ENCODE results near the gene JPH2.
"Not testable (repeated sequence)": the region's sequence is repeated elsewhere in the genome, so short reads cannot be mapped to it uniquely, and the experiment has no call there.

JPH2 gene

DNA sequence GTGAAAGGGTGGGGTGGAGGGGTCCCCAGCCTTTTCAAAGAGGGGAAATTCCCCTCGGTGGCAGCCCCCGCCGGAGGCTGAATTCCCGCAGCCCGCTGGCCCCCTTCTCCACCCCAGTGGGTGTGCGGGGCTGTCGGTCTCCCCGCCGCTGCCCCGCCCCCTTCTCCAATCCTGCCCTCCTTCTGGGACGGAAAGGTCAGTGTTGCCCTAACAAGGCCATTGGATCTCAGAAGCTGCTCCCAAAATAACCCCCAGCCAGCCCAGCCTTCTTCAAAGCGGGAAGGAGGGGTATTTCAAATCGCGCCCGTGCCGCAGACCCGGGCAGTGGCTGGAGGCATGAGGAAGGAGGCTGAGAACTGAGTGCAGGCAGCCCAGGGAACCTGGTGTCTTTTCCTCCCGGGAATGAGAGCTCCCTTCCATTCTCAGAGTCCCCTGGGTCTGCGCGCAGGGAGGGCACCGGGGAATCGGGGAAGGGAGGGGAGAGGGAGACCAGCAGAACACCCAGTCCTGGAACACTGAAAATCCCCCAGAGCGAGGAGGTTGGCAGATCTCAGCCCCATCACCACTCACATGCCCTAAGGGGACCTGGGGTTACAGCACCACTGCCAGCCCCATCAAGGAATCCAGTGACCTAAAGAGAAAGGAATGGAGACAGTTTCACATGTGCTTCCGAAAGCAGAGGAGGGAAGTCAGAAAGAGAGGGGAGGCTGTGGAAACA lies at the start of gene JPH2:
Gene JPH2 (minus strand): TSS at position 135 of the 718 bp plus-strand sequence. CDS start 483 bp downstream, outside the sequence.
- TF ChIP-seq, protein P1, sequence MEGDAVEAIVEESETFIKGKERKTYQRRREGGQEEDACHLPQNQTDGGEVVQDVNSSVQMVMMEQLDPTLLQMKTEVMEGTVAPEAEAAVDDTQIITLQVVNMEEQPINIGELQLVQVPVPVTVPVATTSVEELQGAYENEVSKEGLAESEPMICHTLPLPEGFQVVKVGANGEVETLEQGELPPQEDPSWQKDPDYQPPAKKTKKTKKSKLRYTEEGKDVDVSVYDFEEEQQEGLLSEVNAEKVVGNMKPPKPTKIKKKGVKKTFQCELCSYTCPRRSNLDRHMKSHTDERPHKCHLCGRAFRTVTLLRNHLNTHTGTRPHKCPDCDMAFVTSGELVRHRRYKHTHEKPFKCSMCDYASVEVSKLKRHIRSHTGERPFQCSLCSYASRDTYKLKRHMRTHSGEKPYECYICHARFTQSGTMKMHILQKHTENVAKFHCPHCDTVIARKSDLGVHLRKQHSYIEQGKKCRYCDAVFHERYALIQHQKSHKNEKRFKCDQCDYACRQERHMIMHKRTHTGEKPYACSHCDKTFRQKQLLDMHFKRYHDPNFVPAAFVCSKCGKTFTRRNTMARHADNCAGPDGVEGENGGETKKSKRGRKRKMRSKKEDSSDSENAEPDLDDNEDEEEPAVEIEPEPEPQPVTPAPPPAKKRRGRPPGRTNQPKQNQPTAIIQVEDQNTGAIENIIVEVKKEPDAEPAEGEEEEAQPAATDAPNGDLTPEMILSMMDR (IDR thresholded peaks at IDR 0.05; ENCODE audit: low read depth, low read length, missing control alignments): no peak
- peak within 1 kb of the TSS; percentile 38 for H3K4me3 ChIP-seq (replicated peaks; ENCODE audit: low read depth, low read length)
- DNase-seq (ENCODE audit: extremely low read depth, low read depth): no peak

DNA sequence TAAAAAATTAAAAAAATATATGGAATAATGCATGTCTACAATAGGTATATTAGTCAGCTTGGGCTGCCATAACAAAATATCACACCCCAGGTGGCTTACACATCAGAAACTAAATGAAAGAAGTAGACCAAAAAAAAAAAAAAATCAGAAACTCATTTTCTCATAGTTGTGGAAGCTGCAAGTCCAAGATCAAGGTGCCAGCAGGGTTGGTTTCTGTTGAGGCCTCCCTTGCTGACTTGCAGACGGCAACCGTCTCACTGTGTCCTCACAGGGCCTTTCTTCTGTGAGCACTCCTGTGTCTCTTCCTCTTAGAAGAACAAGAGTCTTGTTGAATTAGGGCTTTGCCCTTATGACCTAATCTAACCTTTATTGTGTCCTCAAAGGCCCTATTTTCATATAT lies 48.7 kb upstream of the JPH2 start:
- DNase-seq (ENCODE audit: extremely low read depth, low read depth): no peak
- no peak overlapping the region for H3K4me3 ChIP-seq (replicated peaks; ENCODE audit: low read depth, low read length)
- TF ChIP-seq, protein P1 (IDR thresholded peaks at IDR 0.05; ENCODE audit: low read depth, low read length, missing control alignments): no peak

DNA sequence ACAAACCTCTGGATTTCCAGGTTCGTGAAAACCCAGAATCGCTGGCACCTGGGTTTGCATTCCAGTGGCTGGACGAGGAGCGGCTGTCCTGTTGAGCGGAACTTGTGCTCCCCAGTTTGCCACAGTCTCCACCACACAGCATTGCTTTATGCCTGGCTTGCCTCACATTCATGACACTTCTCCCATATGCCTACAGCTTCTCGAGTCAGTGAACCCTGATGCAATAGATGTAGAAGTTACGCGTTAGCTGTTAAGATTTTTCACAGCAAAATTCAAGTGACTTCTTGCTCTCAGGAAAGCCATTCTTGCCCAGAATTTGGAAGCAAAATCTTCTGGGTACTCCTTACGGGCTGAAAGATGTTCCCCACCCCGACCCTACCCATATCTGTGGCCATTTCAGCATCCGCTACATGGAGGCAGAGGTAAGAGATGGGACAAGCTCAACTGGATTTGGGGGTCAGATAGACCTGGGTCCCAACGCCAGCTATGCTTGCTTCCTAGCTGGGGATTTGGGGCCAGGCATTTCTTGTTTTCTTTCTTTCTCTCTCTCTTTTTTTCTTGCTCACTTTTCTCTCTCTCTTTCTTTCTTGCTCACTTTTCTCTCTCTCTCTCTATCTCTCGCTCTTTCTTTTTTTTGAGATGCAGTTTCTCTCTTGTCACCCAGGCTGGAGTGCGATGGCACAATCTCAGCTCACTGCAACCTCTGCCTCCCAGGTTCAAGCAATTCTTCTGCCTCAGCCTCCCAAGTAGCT lies 47.8 kb upstream of the JPH2 start:
- TF ChIP-seq, protein P1 (IDR thresholded peaks at IDR 0.05; ENCODE audit: low read depth, low read length, missing control alignments): no peak
- H3K4me3 ChIP-seq (replicated peaks; ENCODE audit: low read depth, low read length): no peak overlapping the region

DNA sequence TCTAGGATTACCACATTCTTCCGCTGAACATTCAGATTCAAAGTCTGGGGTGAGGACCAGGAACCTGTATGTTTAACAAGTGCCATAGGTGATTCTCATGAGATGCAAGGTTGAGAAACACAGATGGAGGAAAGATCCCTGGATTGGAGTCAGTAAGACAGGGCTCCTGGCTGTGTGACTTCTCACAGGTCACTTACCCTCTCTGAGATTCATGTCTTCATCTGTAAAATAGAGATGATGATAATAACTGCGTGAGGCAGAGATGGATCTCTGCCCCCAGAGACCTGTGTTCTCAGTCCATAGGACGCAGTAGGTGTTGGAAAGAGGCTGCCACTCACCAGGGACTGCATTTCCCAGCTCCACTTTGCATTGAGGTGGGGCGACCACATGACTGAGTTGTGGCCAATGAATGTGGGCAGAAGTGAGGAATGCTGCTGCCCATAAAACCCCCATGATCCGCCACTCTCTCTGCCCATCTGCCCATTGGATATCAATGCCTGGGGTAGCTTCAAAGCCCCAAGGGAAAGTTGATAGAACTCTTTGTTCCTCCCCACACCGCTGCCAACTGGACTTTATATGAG lies 46.5 kb upstream of the JPH2 start:
- H3K4me3 ChIP-seq (replicated peaks; ENCODE audit: low read depth, low read length): no peak overlapping the region
- DNase-seq (ENCODE audit: extremely low read depth, low read depth): no peak
- TF ChIP-seq, protein P1 (IDR thresholded peaks at IDR 0.05; ENCODE audit: low read depth, low read length, missing control alignments): no peak

More for the DNA sequence above, 47.8 kb upstream of the JPH2 start:
- no peak for DNase-seq (ENCODE audit: extremely low read depth, low read depth)

DNA sequence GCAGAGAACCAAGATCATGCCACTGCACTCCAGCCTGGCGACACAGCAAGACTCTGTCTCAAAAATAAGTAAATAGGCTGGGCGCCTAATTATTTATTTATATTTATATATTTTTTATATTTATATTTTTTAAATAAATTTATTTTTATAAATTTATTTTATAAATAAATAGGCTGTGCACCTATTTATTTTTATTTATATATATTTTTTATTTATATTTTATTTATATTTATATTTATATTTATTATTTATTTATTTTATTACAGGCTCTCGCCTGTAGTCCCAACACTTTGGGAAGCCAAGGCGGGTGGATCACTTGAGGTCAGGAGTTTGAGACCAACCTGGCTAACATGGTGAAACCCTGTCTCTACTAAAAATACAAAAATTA lies 45.5 kb upstream of the JPH2 start:
- H3K4me3 ChIP-seq (replicated peaks; ENCODE audit: low read depth, low read length); DNase-seq (ENCODE audit: extremely low read depth, low read depth): not testable (repeated sequence)

DNA sequence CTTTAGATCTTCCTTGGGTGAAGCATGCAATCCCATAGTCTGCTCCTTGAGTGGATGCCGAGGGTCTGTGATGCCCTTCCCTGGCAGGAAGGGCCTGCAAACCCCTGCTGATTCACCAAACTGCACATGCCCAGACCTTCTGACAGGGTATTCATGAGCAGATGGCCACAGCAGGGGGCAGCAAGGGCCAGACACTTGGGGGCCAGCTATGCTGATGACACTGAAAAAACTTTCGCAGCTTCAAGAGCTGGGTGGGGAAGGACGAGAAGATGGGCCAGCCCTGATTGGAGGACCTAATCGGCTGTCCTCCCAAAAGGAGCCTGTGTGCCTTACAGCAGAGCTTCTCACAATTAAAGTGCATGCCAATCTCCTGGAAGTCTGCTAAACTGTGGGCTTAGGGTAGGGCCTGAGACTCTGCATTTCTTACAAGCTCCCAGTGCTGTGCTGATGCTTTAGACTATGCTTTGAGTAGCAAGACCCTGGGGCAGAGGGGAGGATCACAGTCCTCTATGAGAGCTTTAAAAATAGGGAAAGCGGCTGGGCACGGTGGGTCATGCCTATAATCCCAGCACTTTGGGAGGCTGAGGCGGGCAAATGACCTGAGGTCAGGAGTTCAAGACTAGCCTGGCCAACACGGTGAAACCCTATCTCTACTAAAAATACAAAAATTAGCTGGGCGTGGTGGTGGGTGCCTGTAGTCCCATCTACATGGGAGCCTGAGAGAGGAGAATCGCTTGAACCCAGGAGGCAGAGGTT lies 44.9 kb upstream of the JPH2 start:
- no peak overlapping the region for H3K4me3 ChIP-seq (replicated peaks; ENCODE audit: low read depth, low read length)
- DNase-seq (ENCODE audit: extremely low read depth, low read depth): no peak
- TF ChIP-seq, protein P1 (IDR thresholded peaks at IDR 0.05; ENCODE audit: low read depth, low read length, missing control alignments): no peak
